Fibroblast of pulmonary artery (primary cell): Measurements from ENCODE around the gene CACNA2D3.

Experiments
- DNase-seq: peaks from one replicate; pipeline ENCODE4 v3.0.0-alpha.2; 2010; ENCODE audit warnings: low read depth
- H3K4me3 ChIP-seq: replicated peaks from 2 replicates; pipeline ENCODE4 v1.5.1; 2011; ENCODE audit warnings: low read depth, mild to moderate bottlenecking, control low read depth, low read length, moderate library complexity
- CTCF ChIP-seq: IDR thresholded peaks from 2 replicates; pipeline ENCODE4 v1.5.1; 2011; ENCODE audit warnings: mild to moderate bottlenecking, control low read depth, low read length, inconsistent platforms; ENCODE audit errors: missing control alignments

The CACNA2D3 gene

GRCh38 chr3:54530944-54531343, 408.6 kb downstream of the CACNA2D3 start:
- no peak overlapping the region for H3K4me3 ChIP-seq
- no peak for TF ChIP-seq CTCF
- no peak for DNase-seq

- no peak overlapping the region for H3K4me3 ChIP-seq
- no peak for DNase-seq
- no peak for TF ChIP-seq CTCF
These were observed 409.4 kb downstream of the CACNA2D3 start for GRCh38 chr3:54531741-54532140.

GRCh38 chr3:54533856-54534255, 411.5 kb downstream of the CACNA2D3 start:
- no peak overlapping the region for H3K4me3 ChIP-seq
- no peak for DNase-seq
- TF ChIP-seq CTCF = no peak

DNA sequence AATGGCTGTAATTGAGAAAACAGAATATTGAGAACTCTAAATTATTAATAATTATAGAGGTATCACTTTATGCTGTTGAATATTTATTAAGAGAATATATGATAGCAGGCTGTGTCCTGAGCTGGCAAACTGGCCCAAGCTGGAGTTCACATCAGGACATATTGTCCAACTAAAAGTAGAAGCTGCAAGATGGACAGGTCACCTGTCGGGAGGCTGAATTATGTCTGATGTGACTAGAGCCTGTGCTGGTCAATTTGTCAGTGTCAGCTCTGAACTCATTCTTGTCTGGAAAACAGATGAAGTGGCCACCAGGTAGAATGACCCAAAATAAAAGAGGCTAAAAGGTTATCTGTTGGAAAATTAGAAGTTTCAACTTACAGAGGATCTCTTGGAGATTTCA, 413.3 kb downstream of the CACNA2D3 start:
- DNase-seq = no peak
- no peak for TF ChIP-seq CTCF
- no peak overlapping the region for H3K4me3 ChIP-seq

DNA sequence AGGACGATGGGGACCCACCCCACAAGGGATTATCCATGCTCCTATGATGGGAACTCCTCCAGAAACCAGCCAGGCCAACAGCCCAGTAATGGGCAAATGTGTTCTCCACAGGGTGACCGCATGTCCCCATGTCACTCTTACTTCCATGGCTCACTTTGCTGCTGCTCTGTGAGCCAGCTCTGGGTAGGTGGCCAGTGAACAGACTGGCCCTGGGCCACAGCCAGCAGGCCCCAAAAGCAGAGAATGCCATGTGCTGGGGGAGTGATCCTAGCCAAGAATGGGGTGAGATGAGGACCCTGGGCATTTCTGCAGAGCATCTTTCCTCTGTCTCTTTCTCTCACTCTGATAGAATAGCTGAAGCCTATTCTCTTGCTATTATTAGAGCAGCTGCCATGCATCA, 414.1 kb downstream of the CACNA2D3 start:
- no peak overlapping the region for H3K4me3 ChIP-seq
- TF ChIP-seq CTCF = no peak
- no peak for DNase-seq

DNA sequence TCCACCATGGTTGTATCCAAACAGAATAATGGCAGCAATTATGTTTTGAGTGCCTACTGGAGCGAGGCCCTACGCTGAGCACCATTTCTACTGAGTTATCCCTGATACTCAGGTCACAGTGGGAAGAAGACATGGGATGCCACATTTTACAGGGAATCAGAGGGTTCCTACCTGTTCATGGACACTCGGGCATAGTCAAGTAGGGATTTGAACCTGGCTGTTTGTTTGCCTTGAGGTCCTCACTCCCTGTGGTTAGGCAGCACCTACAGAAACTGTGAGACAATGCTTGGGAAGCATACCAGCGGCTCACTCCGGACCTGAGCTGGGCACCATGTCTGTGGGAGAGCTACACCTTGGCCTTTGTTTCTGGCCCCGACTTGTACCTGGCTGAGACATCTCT, 415.2 kb downstream of the CACNA2D3 start:
- no peak overlapping the region for H3K4me3 ChIP-seq
- DNase-seq = no peak
- no peak for TF ChIP-seq CTCF

GRCh38 chr3:54538346-54538745, 416.0 kb downstream of the CACNA2D3 start:
- no peak for DNase-seq
- H3K4me3 ChIP-seq = no peak overlapping the region
- no peak for TF ChIP-seq CTCF
